GM18867 (cell line): Measurements from ENCODE around the gene SMDT1.
"Not testable (repeated sequence)": the region's sequence is repeated elsewhere in the genome, so short reads cannot be mapped to it uniquely, and the experiment has no call there.

Experiments used
- ATAC-seq: cut with Tn5 transposase; IDR thresholded peaks from one replicate; pipeline ENCODE4 v1.9.1; 2021; ENCODE audit warnings: mild to moderate bottlenecking, moderate library complexity; ENCODE audit not compliant: unreplicated experiment

The SMDT1 gene

GRCh38 chr22:42108848-42109247 is 29.3 kb downstream of the SMDT1 start:
- no peak for ATAC-seq

DNA sequence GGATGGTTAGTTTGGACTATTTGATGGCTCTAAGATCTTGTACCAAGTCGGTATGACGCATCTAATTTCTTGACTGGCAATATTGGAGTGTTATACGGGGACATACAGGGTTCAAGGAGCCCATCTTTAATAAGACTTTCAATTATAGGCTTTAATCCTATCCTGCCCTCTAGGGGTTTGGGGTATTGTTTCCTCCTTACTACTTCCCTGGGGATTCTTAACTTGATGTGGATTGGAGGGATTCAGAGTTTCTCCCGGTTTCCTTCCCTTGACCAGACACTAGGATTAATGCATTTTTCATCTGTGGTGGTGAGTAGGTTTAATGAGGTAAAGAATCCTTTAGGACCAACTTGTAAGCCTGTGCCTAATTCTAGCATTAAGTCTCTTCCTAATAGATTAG is 32.3 kb downstream of the SMDT1 start:
- no peak for ATAC-seq

- ATAC-seq: not testable (repeated sequence)
Measured at GRCh38 chr22:42112793-42113192, 33.3 kb downstream of the SMDT1 start.

DNA sequence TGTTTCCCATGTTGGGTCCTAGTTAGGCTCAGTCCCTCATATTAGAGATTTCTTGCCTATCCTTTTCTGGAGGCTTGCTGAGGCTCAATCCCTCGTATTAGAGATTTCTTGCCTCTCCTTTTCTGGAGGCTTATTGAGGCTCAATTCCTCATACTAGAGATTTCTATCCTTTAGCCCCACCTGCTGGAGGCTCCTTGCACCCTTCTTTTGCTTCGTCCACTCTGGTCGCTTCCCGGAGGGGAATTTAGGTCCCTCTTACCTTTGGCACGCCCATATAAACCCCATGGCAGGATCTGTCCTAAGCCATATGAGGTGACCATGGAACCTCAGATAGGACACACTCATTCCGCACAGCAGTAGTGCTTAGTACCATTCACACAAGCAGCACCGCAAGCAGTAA is 35.2 kb downstream of the SMDT1 start:
- ATAC-seq: no peak

DNA sequence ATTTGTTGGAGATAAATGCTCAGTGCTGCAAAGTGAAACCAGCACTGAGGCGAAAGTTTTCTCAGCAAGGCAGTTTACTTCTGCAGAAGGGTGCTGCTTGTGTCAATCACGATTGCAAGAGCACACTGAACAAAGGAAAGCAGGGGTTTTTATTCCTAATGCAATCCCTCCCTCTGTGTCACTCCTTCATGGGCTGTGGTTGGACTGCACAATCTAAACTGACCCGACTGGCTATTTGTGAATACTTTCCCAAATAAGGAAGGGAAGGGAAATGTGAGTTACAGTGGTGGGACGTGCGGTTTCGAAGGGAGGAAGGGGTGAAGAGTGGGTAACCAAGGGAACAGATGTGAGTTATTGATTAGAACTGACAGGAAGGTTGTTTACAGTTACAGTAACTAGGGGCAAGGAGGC is 35.9 kb downstream of the SMDT1 start:
- ATAC-seq: not testable (repeated sequence)

DNA sequence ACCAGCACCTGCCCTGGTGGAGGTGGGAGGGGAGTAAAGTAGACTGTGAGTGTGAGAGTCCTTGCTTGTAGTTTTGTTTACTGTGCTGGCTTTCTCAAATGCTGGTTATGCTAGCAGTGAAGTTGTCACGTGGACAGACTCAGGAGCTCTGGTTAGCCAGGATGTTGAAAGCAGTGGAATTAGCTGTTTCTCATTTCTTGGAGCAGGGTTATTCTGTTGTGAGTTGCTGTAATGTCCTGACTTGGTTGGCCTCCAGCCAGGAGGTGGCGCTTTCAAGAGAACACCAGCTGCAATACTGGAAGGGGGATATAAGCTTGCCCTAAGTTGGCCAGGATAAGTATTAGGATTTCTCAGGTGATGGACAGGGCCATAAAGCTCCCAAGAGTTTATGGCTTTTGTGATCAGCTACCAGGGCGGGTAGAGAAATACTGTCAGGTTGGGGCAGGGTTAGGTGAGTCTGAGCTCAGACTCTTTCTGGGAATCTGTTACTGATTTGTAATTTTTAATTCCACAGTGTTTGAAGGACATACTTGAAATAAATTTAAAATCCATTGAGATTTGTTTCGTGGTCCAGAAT is 37.4 kb downstream of the SMDT1 start:
- ATAC-seq: no peak

GRCh38 chr22:42120231-42121021 is 40.9 kb downstream of the SMDT1 start:
- not testable (repeated sequence) for ATAC-seq

DNA sequence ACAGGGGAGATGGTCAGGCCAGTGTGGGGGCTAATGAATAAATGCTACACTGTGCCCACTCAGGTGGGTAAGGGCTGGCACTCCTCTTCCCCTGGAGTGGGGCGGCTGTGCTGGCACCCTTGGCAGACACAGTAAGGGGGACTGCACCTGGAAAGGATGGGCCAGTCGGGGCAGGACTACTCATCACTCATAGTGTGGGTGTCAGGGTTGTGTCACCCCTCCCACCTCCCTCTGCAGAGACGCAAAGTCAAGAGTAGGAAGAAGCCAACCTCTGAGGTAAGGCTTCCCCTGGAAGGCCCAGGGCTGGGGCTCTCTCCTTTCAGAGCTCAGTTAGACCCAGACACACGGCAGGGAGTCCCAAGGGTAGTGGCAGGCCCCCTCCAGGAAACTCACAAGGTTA is 44.0 kb downstream of the SMDT1 start:
- ATAC-seq: not testable (repeated sequence)

DNA sequence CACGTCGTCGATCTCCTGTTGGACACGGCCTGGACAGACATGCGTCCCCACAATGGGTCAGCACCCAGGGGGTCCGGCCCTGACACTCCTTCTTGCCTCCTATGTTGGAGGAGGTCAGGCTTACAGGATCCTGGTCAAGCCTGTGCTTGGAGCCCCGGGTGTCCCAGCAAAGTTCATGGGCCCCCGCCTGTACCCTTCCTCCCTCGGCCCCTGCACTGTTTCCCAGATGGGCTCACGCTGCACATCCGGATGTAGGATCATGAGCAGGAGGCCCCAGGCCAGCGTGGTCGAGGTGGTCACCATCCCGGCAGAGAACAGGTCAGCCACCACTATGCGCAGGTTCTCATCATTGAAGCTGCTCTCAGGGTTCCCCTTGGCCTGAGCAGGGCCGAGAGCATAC is 48.1 kb downstream of the SMDT1 start:
- ATAC-seq: no peak

DNA sequence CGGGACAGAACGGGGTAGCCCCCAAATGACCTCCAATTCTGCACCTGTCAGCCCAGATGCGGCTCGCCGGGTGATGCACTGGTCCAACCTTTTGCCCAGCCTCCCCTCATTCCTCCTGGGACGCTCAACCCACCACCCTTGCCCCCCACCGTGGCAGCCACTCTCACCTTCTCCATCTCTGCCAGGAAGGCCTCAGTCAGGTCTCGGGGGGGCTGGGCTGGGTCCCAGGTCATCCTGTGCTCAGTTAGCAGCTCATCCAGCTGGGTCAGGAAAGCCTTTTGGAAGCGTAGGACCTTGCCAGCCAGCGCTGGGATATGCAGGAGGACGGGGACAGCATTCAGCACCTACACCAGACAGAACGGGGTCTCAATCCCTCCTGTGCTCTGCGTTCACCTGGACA is 48.5 kb downstream of the SMDT1 start:
- ATAC-seq: not testable (repeated sequence)

DNA sequence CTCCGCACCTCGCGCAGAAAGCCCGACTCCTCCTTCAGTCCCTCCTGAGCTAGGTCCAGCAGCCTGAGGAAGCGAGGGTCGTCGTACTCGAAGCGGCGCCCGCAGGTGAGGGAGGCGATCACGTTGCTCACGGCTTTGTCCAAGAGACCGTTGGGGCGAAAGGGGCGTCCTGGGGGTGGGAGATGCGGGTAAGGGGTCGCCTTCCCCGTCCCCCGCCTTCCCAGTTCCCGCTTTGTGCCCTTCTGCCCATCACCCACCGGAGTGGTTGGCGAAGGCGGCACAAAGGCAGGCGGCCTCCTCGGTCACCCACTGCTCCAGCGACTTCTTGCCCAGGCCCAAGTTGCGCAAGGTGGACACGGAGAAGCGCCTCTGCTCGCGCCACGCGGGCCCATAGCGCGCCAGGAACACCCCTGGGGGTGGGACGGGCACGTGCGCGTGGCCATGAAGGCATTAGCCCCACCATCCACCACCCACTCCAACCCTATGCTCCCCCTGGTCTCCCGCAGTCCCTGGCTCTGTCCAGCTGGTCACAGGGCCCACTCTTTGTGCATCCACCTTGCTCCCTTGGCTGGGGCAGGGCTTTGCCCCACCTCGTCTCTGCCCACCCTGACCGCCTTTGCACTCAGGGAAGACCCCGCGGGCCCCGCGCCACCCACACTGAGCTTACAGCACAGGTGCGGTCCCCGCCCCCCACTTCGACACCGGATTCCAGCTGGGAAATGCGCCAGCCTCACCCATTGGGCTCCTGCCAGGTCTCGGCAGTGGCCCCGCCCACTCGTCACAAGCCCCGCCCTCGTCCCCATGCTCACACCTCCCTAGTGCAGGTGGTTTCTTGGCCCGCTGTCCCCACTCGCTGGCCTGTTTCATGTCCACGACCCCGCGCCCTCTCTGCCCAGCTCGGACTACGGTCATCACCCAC is 49.5 kb downstream of the SMDT1 start:
- ATAC-seq: not testable (repeated sequence)

- ATAC-seq: not testable (repeated sequence)
Measured at GRCh38 chr22:42130182-42130581, 50.7 kb downstream of the SMDT1 start.

DNA sequence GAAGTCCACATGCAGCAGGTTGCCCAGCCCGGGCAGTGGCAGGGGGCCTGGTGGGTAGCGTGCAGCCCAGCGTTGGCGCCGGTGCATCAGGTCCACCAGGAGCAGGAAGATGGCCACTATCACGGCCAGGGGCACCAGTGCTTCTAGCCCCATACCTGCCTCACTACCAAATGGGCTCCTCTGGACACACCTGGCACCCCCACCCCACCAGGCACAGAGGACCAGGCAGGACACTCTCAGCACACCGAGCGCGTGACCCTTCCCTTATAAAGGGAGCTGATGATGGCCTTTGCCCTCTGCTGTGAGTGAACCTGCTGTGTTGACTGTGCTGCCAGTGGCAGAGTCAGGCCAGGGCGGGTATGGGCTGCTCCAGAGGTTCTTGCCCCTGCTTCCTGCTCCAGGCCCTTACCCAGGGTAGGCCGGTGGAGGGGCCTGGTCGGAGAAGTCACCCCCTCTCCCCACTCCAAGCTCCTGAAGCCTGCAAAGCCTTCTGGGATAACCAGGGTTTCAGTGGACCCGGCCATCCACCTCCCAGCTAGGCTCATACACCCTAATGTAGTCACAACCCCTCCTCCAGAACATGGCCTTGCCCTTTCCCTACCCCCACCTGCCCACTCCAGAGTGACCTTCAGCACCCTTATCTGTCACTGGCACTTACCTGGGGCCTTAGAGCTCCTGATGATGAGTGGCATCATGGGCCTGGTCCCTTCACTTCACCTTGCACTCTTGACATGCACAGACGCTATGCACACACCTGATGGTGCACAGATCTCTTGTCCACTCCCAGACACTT is 51.3 kb downstream of the SMDT1 start, which contains the start of gene CYP2D6:
TSS of gene CYP2D6 (minus strand) at position 172 of the 793 bp plus-strand sequence. CDS start at position 153, 19 bp downstream.
- ATAC-seq: not testable (repeated sequence)

GRCh38 chr22:42131562-42131961 is 52.1 kb downstream of the SMDT1 start:
- no peak for ATAC-seq

- ATAC-seq: no peak
Measured at GRCh38 chr22:42132457-42132856, 53.0 kb downstream of the SMDT1 start.
